GM12892 (cell line): Measurements from ENCODE around the gene TEKT4.
"Not testable (repeated sequence)": the region's sequence is repeated elsewhere in the genome, so short reads cannot be mapped to it uniquely, and the experiment has no call there.

ENCODE experiments used
- POLR2A ChIP-seq: IDR thresholded peaks from 2 replicates; pipeline ENCODE4 v1.6.1; 2011; ENCODE audit warnings: low read depth, low read length, control low read depth
- POLR2AphosphoS5 ChIP-seq: IDR thresholded peaks from 2 replicates; pipeline ENCODE4 v1.6.1; 2011; ENCODE audit warnings: low read depth, low read length, control low read depth

- not testable (repeated sequence) for TF ChIP-seq POLR2AphosphoS5, POLR2A
Observed at GRCh38 chr2:94856856-94857255, 14.4 kb upstream of the TEKT4 start.
